Stimulated activated CD8-positive, alpha-beta memory T cell treated with anti-CD3 and anti-CD28 coated beads, Interleukin-7, amount 100 ng/mL, for 48 hours (primary cell): Measurements from ENCODE around the gene MRPS23.

Experiments
- DNase-seq, 2 donors: peaks; one replicate each; pipeline ENCODE4 v3.0.0-alpha.2; 2020; ENCODE audit warnings: low read depth in 1 of 2; ENCODE audit errors: extremely low read depth in 1 of 2

Gene MRPS23

GRCh38 chr17:57838857-57839570 lies 10.8 kb downstream of the MRPS23 start:
- no peak for DNase-seq

- no peak for DNase-seq
These were observed 11.4 kb downstream of the MRPS23 start for GRCh38 chr17:57838453-57838852.

DNA sequence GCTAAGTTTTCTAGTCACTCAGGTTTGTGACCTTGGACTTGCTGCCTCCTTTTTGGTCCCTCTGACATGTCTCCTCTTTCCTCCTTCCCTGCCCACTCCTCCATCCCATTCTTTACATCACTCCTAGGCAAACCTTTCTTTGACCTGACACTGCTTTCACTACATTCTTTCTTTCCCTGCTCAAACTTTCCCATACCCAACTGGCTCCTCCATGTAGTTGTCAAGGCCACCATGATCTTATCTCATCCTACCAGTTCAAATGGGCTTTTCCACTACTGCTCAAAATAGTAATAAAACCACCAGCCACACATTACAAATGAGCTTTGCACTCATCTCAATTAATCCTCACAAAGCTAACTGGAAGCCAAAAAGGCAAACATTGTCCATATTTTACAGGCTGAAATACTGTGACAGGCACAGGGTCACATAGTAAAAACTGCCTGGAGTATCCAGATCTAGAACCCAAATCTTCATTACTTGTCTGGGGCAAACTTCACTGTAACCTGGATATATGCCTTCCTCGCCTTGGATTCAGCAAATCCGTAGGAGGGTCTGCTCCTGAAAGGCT lies 14.4 kb downstream of the MRPS23 start:
- DNase-seq: no peak

DNA sequence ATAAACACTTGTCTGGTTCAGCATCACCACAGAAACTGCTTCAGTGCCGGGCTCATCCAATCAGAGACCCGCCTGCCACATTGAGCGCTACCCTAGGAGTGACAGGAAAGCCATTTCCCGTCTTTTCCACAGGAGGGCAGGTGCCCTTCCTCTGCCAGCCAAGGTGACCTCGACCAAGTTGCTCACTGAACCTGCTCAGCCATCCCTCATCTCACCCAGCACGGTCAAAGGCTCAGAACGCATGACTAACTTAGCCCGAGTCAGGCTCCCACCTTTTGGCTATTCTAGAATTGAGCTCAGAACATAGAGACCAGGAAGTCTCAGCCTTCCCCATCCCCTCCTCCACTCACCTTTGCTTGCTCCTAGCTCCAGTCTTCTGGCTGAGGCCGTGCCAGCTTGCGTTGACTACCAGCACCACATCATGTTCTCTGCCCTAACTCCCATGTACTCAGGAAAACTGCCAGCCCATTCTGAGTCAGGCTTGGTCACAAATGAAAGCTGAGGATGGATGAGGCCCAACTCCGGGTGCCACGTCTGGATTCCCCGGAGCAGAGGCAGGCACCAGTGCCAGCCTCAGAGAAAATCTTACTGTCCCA lies 15.6 kb downstream of the MRPS23 start:
- no peak for DNase-seq

DNA sequence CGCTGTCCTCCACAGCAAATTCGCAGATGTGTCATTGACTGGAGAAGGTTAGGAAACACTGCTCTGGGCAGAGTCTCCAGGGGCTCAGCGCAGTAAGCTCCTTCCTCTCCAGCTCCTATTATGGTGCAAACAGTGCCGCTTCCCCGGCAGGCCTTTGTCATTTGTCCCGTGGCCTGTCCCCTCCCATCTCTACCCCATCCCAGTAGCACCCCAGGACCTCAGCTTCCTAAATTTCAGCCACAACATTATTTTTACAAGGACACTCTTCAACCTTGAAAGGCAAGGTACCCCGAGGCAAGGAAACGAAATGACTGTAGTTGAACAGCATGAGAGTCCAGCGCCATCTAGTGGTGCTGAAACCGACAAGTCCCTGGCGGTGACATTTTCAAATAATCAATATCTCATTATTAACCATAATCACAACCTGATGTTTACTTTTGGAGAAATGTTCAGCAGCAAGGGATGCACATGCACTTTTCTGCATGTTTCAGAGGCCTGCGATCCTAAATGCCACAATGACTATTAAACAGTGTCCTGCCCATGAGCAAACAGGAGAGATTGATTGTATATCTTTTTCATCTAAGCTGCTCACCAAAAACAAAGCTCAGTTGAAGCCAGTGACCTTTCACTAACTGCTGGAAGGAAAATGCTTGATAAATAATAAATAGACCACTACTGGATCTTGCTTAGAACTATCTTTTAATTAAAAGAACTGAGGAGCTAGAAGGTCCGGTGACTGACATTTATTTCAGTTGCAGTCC lies 16.5 kb downstream of the MRPS23 start:
- DNase-seq: peak in 1 of 2 donors; percentile 39

DNA sequence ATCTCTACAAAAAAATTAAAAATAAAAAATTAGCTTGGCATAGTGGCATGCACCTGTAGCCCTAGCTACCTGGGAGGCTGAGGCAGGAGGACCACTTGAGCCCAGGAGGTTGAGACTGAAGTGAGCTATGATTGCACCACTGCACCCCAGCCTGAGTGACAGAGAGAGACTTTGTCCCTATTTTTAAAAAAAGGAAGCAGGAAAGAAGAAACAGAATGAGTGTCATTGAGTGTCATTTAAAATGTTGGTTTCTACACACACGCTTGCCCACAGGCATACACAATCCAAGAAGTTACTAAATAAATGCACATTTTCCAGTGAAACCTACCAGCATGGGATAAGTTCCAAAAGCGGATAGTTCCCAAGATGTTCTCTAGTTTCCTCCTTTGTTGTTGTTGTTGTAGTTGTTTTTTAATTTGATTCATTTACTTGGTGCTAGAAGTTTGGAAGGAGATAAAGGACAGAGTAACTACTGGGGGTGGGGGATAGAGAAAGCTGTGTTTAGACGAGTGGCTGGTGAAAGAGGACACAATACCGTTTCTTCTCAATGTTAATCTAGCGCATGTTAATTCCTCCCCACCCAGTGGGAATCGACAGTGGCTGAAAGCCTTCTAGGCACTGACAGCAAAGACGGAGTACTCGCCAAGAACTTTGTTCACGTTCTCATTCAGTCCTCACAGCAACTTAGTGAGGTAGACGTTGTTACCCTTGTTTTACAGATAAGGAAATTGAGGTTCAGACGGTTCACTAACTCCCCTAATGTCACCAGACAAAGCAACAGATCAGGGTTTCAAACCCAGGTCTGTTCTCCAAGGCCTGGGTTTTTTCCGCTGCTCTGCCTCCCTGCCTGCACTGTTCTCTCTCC lies 17.3 kb downstream of the MRPS23 start:
- no peak for DNase-seq

DNA sequence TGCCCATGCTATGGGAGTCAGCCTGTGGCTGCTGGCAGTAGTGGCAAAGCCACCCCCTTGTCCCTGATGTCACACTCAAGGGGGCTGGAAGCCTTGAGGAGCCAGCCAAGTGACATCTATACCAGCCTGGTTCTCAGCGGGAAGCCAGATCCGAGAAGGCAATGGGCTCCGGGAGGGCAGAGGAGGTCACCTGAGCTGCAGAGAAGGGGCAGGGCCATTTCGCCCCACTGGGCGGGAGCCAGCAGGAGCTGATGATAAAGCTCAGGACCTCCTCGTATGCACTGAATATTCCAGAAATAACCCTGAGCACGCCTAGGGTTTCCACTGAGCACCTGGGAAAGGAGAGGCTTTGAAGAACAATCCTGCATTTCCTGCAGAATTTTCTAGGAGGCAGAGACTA lies 19.0 kb downstream of the MRPS23 start:
- DNase-seq: no peak

GRCh38 chr17:57823469-57824401 lies 26.1 kb downstream of the MRPS23 start:
- no peak for DNase-seq

DNA sequence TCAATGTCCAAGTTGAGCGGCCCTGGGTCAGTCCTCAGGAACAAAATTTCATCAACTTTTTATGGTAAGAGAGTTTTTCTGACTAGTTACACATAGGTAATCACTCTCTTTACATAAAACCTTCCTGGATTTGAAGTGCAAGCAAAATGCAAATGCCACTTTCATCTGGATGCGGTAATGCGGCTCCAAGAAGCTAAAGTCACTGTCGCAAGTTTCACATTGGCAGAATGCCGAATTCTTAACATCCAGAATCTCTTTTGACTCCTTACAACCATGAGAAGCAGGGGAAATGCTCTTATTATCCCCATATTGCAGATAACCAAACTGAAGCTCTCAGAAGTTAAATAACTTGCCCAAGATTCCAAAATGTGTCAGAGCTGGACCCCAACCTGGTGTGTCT lies 30.0 kb downstream of the MRPS23 start:
- no peak for DNase-seq

DNA sequence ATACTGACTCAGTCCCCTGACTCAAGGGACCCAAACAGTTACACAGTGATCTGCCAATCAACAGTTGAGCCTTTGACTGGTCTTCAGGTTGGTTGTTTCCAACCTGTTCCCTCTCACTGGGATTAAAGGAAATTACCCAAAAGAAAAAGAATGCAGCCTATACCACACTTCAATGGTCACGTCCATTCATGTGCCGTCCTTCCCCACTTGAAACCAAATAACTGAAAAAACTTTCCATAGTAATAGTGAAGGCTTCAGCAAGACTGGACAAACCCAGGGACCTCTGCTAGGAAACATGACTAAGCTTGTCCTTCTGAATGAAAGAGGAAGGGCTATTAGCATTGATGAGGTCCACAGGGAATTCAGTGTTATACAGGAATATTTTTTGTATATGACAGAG lies 30.6 kb downstream of the MRPS23 start:
- DNase-seq: no peak

DNA sequence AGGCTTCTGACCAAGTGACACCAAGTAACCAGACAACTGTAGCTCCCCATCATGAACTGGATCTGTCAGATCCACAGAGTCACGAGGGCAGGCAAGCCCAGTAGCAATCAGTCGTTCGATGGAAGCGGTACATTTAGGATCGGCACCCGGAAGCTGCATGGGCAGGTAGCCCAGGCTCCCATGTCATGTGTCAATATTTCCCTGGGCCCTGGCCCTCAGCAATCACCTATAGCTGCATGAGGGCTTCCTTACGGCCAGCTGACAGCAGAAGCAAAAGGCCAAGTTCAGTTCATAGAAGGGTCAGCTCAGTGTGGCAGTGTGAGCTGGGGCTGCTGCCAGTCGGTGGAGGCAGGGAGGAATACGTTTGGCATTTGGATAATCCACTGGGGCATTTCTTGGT lies 31.8 kb downstream of the MRPS23 start:
- DNase-seq: no peak

- DNase-seq: no peak
These were observed 32.5 kb downstream of the MRPS23 start for GRCh38 chr17:57817299-57817698.

DNA sequence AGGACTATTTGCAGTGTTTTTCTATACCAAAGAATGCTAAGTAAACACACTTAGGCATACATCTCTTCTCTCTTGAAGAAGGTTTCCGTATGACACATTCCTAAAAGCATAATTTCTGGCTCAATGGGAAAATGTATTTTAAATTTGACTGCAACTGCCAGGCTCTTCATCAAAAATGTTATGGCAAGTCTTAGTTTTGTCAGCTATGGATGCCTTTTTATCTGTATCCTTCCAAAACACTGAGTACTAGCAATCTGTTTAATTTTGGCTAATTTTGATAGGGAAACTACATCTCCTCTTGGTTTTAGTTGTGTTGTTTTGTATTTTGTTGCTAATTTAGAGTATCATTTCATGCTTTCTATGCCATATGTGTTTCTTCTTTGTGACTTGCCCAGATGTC lies 35.4 kb downstream of the MRPS23 start:
- DNase-seq: no peak

GRCh38 chr17:57811638-57812280 lies 38.1 kb downstream of the MRPS23 start:
- no peak for DNase-seq

DNA sequence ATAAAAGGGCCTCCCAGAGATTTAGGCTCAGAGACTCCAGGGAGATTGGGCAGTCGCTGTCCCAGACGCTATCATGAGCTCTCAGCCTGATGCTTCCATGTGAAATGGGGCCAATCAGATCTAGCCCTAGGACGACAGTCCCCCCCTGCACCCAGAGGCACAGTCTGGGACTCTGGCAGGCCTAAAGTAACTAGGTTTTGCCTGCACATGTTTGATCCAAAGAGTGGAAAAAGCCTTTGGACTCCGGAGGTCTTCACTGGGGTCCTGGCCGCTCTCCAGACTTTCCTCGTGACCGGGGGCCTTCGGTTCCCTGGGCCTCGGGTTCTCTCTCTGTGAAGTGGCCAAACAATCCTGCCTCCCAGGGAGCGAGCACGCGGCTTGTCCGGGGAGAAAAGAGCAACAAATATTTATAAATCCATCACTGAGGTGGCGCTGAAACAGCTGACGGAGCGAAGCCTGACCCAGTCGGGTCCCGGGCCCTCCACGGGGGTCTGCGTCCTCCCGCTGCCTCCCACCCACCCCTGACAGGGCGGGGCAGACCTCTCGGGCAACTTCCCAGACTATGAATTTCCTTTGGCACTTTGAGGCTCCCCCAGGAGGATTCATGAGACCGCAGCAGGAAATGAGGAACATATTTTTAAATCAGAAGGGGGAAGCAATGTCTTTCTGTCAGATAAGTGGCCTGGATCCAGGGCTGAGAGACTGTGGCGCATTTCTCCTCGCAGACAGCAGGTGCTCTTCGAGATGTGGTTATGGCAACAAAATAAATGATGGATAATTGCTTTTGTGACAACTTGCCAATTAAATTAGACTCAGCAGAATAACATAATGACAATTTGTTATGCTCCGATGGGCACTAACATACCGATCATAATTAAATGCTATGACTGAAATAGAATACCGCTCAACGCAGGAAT lies 38.9 kb downstream of the MRPS23 start:
- DNase-seq: no peak

- no peak for DNase-seq
These were observed 40.0 kb downstream of the MRPS23 start for GRCh38 chr17:57809879-57810278.

DNA sequence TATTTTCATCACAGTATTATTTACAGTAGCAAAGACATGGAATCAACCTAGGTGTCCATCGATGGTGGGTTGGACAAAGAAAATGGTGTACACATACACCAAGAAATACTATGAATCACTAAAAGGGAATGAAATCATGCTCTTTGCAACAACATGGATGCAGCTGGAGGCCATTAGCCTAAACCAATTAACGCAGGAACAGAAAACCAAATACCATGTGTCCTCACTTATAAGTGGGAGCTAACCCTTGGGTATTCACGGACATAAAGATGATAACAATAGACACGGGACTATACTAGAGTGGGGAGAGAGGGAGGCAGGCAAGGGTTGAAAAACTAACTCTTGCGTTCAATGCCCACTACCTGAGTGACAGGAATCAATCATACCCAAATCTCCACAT lies 41.0 kb downstream of the MRPS23 start:
- no peak for DNase-seq

GRCh38 chr17:57806167-57806830 lies 43.5 kb downstream of the MRPS23 start:
- no peak for DNase-seq
